ENCODE results near the gene SESN3. TPM values are rescaled to one million over a fixed set of nuclear protein-coding genes. Genes with fewer than 3 reads are reported as not detected.

SESN3 gene
- total RNA-seq, 1 experiment from 2014 or later, result 0.55 TPM

GRCh38 chr11:95156133-95156721 lies 74.8 kb downstream of the SESN3 start:
- TF ChIP-seq EZH2phosphoT487 (IDR thresholded peaks at IDR 0.05; ENCODE audit: borderline replicate concordance, low read length) (no peak), EZH2 (IDR thresholded peaks at IDR 0.05; ENCODE audit: low read length, unreplicated experiment) (no peak)
- TF ChIP-seq, protein P1, sequence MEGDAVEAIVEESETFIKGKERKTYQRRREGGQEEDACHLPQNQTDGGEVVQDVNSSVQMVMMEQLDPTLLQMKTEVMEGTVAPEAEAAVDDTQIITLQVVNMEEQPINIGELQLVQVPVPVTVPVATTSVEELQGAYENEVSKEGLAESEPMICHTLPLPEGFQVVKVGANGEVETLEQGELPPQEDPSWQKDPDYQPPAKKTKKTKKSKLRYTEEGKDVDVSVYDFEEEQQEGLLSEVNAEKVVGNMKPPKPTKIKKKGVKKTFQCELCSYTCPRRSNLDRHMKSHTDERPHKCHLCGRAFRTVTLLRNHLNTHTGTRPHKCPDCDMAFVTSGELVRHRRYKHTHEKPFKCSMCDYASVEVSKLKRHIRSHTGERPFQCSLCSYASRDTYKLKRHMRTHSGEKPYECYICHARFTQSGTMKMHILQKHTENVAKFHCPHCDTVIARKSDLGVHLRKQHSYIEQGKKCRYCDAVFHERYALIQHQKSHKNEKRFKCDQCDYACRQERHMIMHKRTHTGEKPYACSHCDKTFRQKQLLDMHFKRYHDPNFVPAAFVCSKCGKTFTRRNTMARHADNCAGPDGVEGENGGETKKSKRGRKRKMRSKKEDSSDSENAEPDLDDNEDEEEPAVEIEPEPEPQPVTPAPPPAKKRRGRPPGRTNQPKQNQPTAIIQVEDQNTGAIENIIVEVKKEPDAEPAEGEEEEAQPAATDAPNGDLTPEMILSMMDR (conservative IDR thresholded peaks at IDR 0.05; ENCODE audit: low read depth, low read length), result no peak
- Histone ChIP-seq H3K27ac (ENCODE audit: low read length) (no peak overlapping the region), H2AFZ (ENCODE audit: low read length) (no peak overlapping the region), H3K4me1 (ENCODE audit: insufficient read depth, low read length) (peaks cover 4% of the 10 kb centered on the region; the same call in 1 of the 2 replicates), H3K4me2 (ENCODE audit: low read length) (no peak overlapping the region), H3K4me3 (ENCODE audit: low read length) (no peak overlapping the region), H3F3A (ENCODE audit: low read length, unreplicated experiment) (no peaks in the 10 kb centered on the region), H3K9me2 (replicated peaks; ENCODE audit: low read length) (no peaks in the 10 kb centered on the region), H3K9me3 (ENCODE audit: low read length) (no peaks in the 10 kb centered on the region), H3K27me3 (ENCODE audit: low read length) (no peaks in the 10 kb centered on the region), H3K79me2 (ENCODE audit: low read length) (no peaks in the 10 kb centered on the region), H4K20me1 (ENCODE audit: low read length) (no peaks in the 10 kb centered on the region), H3K9ac (ENCODE audit: low read length) (no peak overlapping the region), H3K36me3 (ENCODE audit: low read depth, low read length) (no peaks in the 10 kb centered on the region)
- intact Hi-C loops (cut with micrococcal nuclease), result no loop called here
- CTCF ChIA-PET, result no interaction called here
- no TSS peak for BruUV-seq (replicated peaks)
- no peak for ATAC-seq
- POLR2A ChIA-PET (ENCODE audit: unreplicated experiment), result no interaction called here
- DNase-seq, result no peak

DNA sequence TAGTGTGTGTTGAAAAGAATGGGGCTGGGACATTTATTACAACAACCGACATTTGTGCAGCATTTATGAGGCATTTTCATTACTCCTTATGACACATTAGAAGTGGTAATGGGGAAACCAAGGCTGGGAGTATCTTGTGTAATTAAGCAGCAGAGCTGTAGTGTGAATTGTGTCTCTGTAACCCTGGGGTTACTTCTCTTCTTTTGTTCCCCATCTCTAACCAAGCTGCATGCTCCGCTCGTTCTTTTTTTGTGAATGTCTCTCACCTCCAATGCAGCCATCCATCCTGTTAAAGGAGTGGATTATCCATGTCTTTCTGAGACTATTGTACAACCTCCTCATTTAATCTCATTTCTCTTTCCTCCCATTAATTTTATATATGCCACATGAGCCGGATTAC lies 75.6 kb downstream of the SESN3 start:
- no peaks in the 10 kb centered on the region for H3K9me2 ChIP-seq (replicated peaks; ENCODE audit: low read length)
- no peak for DNase-seq
- no peaks in the 10 kb centered on the region for H3K79me2 ChIP-seq (ENCODE audit: low read length)
- no peak overlapping the region for H3K4me3 ChIP-seq (ENCODE audit: low read length)
- no peak for TF ChIP-seq EZH2phosphoT487 (IDR thresholded peaks at IDR 0.05; ENCODE audit: borderline replicate concordance, low read length)
- TF ChIP-seq EZH2 (IDR thresholded peaks at IDR 0.05; ENCODE audit: low read length, unreplicated experiment), result no peak
- TF ChIP-seq, protein P1 (conservative IDR thresholded peaks at IDR 0.05; ENCODE audit: low read depth, low read length), result no peak
- H3K4me2 ChIP-seq (ENCODE audit: low read length), result no peak overlapping the region
- H3K9me3 ChIP-seq (ENCODE audit: low read length), result no peaks in the 10 kb centered on the region
- no peaks in the 10 kb centered on the region for H3F3A ChIP-seq (ENCODE audit: low read length, unreplicated experiment)
- no peak for ATAC-seq
- H3K4me1 ChIP-seq (ENCODE audit: insufficient read depth, low read length), result peaks cover 13% of the 10 kb centered on the region; the same call in 1 of the 2 replicates
- no peaks in the 10 kb centered on the region for H3K36me3 ChIP-seq (ENCODE audit: low read depth, low read length)
- intact Hi-C loops (cut with micrococcal nuclease), result no loop called here
- no peaks in the 10 kb centered on the region for H3K27me3 ChIP-seq (ENCODE audit: low read length)
- no TSS peak for BruUV-seq (replicated peaks)
- H3K9ac ChIP-seq (ENCODE audit: low read length), result no peak overlapping the region
- no peaks in the 10 kb centered on the region for H4K20me1 ChIP-seq (ENCODE audit: low read length)
- no peak overlapping the region for H3K27ac ChIP-seq (ENCODE audit: low read length)
- ChIA-PET POLR2A (ENCODE audit: unreplicated experiment) (no interaction called here), CTCF (interaction anchor here (1.5 kb wide), 1 partner anchor 550 kb away, joined by 26 read pairs; no protein-coding TSS in a partner anchor)
- no peak overlapping the region for H2AFZ ChIP-seq (ENCODE audit: low read length)

- Histone ChIP-seq H3K79me2 (ENCODE audit: low read length) (no peaks in the 10 kb centered on the region), H3K27ac (ENCODE audit: low read length) (no peak overlapping the region), H2AFZ (ENCODE audit: low read length) (no peak overlapping the region), H3K9me3 (ENCODE audit: low read length) (no peaks in the 10 kb centered on the region), H3F3A (ENCODE audit: low read length, unreplicated experiment) (no peaks in the 10 kb centered on the region), H3K9me2 (replicated peaks; ENCODE audit: low read length) (no peaks in the 10 kb centered on the region), H3K36me3 (ENCODE audit: low read depth, low read length) (no peaks in the 10 kb centered on the region), H3K9ac (ENCODE audit: low read length) (no peak overlapping the region), H3K4me2 (ENCODE audit: low read length) (no peak overlapping the region), H3K27me3 (ENCODE audit: low read length) (no peaks in the 10 kb centered on the region), H3K4me1 (ENCODE audit: insufficient read depth, low read length) (peaks cover 21% of the 10 kb centered on the region), H4K20me1 (ENCODE audit: low read length) (no peaks in the 10 kb centered on the region), H3K4me3 (ENCODE audit: low read length) (no peak overlapping the region)
- ChIA-PET CTCF (interaction anchor here (0.6 to 1.5 kb wide), 4 partner anchors 551 to 1270 kb away, joined by 3 to 26 read pairs (median 4); no protein-coding TSS in a partner anchor), POLR2A (ENCODE audit: unreplicated experiment) (no interaction called here)
- TF ChIP-seq, protein P1 (conservative IDR thresholded peaks at IDR 0.05; ENCODE audit: low read depth, low read length), result peak; percentile 79
- TF ChIP-seq EZH2 (IDR thresholded peaks at IDR 0.05; ENCODE audit: low read length, unreplicated experiment), result no peak
- TF ChIP-seq EZH2phosphoT487 (IDR thresholded peaks at IDR 0.05; ENCODE audit: borderline replicate concordance, low read length), result no peak
- intact Hi-C loops (cut with micrococcal nuclease), result loop anchor here (5.0 kb wide), 1 partner anchor 678 kb away; no protein-coding TSS in a partner anchor
- ATAC-seq, result no peak
- BruUV-seq (replicated peaks), result no TSS peak
- peak; percentile 69 for DNase-seq
Measured at GRCh38 chr11:95154514-95154913, 76.5 kb downstream of the SESN3 start.

Data from PC-3 (cell line).